Naive thymus-derived CD4-positive, alpha-beta T cell (primary cell): Measurements from ENCODE around the gene FCGR3A. TPM values are rescaled to one million over a fixed set of nuclear protein-coding genes. Genes with fewer than 3 reads are reported as not detected.
A peak's percentile ranks its signal among the peaks of the same experiment; 100 is the strongest.
"Not testable (repeated sequence)": the region's sequence is repeated elsewhere in the genome, so short reads cannot be mapped to it uniquely, and the experiment has no call there.

Source experiments
- ATAC-seq: fragments of 150-1000 bp; cut with Tn5 transposase; 2 replicates; pipeline ENCODE4 v1.10.0; 2021; ENCODE audit warnings: mild to moderate bottlenecking, moderate library complexity
- CTCF ChIA-PET: fragments of 350-600 bp; sonication (Branson Sonifier 250); formaldehyde crosslinking; loops from one replicate; lab custom pipeline; 2021; ENCODE audit warnings: antibody characterized with exemption; lab: Charles Lee
- POLR2A ChIA-PET: fragments of 350-600 bp; sonication (Branson Sonifier 250); formaldehyde crosslinking; loops from one replicate; lab custom pipeline; 2021; ENCODE audit warnings: antibody characterized with exemption, inconsistent platforms; lab: Charles Lee
- DNase-seq, 9 donors: peaks; one replicate each; pipeline versions ENCODE4 v3.0.0 to v3.0.0-alpha.2; 2020 to 2022; ENCODE audit warnings: mixed read lengths in 1 of 9
- H3K27ac ChIP-seq: one replicate; pipeline ENCODE4 v1.7.0; 2013; ENCODE audit warnings: mild to moderate bottlenecking, low read depth, low read length, moderate library complexity
- H3K27me3 ChIP-seq, 2 donors: one replicate each; pipeline ENCODE4 v1.7.0; 2013; ENCODE audit warnings: low read length in 2 of 2, mild to moderate bottlenecking in 2 of 2, moderate library complexity in 2 of 2; ENCODE audit not compliant: control insufficient read depth in 2 of 2, insufficient read depth in 2 of 2
- H3K36me3 ChIP-seq, 3 experiments: 1 replicate in 2 of 3; 2 replicates in 1 of 3; pipeline ENCODE4 v1.7.0; 2013; ENCODE audit warnings: low read length in 3 of 3, mild to moderate bottlenecking in 3 of 3, moderate library complexity in 1 of 3; ENCODE audit not compliant: insufficient read depth in 3 of 3, control insufficient read depth in 2 of 3
- H3K4me1 ChIP-seq, 2 donors: one replicate each; pipeline ENCODE4 v1.7.0; 2013; ENCODE audit warnings: low read length in 2 of 2, mild to moderate bottlenecking in 2 of 2, moderate library complexity in 1 of 2; ENCODE audit not compliant: control insufficient read depth in 2 of 2, insufficient read depth in 2 of 2
- H3K4me3 ChIP-seq: 2 replicates; pipeline ENCODE4 v1.7.0; 2013; ENCODE audit warnings: mild to moderate bottlenecking, low read length
- H3K9me3 ChIP-seq, 3 experiments: 1 replicate in 2 of 3; 2 replicates in 1 of 3; pipeline ENCODE4 v1.7.0; 2013; ENCODE audit warnings: low read length in 3 of 3; ENCODE audit not compliant: control insufficient read depth in 2 of 3
- H3K27ac Mint-ChIP-seq, 9 donors: one replicate each; pipeline ENCODE4 v1.8.0; 2020 to 2022; ENCODE audit warnings: mixed read lengths in 9 of 9, mild to moderate bottlenecking in 8 of 9, moderate library complexity in 5 of 9, inconsistent platforms in 2 of 9
- H3K27me3 Mint-ChIP-seq, 5 donors: one replicate each; pipeline ENCODE4 v1.8.0; 2021 to 2022; ENCODE audit warnings: mixed read lengths in 5 of 5, mild to moderate bottlenecking in 1 of 5
- H3K36me3 Mint-ChIP-seq, 5 donors: one replicate each; pipeline ENCODE4 v1.8.0; 2020 to 2022; ENCODE audit warnings: mixed read lengths in 5 of 5, mild to moderate bottlenecking in 3 of 5, inconsistent platforms in 1 of 5
- H3K4me1 Mint-ChIP-seq, 7 donors: one replicate each; pipeline ENCODE4 v1.8.0; 2020 to 2022; ENCODE audit warnings: mixed read lengths in 7 of 7, mild to moderate bottlenecking in 3 of 7, inconsistent platforms in 1 of 7
- H3K4me3 Mint-ChIP-seq, 10 donors: one replicate each; pipeline ENCODE4 v1.8.0; 2020 to 2022; ENCODE audit warnings: mild to moderate bottlenecking in 10 of 10, mixed read lengths in 10 of 10, moderate library complexity in 6 of 10, inconsistent platforms in 2 of 10
- H3K9me3 Mint-ChIP-seq, 11 donors: one replicate each; pipeline ENCODE4 v1.8.0; 2020 to 2022; ENCODE audit warnings: mixed read lengths in 11 of 11, mild to moderate bottlenecking in 4 of 11, inconsistent platforms in 1 of 11, moderate library complexity in 1 of 11
- intact Hi-C, 2 donors: fragments of 100-400 bp; cut with micrococcal nuclease; formaldehyde crosslinking; loops; one replicate each; pipeline ENCODE4 v1.15.1; 2023
- polyA plus RNA-seq, 2 donors: library from polyadenylated mRNA; unstranded; fragments of 300-500 nt; fragmentation: Illumina TruSeq; gene quantifications; one replicate each; pipeline ENCODE4 v1.2.3, GENCODE V29; 2021
- total RNA-seq, 6 experiments: library from RNA in 5 of 6; stranded (reverse) in 5 of 6; gene quantifications; 1 replicate in 5 of 6; 2 replicates in 1 of 6; pipeline ENCODE4 v1.2.3 and lab custom pipeline; 2021 to 2026

The FCGR3A gene
- total and polyA plus RNA-seq, 7 experiments from 2014 or later = 0.58 to 190 (median 2.2) TPM; not detected in 1

DNA sequence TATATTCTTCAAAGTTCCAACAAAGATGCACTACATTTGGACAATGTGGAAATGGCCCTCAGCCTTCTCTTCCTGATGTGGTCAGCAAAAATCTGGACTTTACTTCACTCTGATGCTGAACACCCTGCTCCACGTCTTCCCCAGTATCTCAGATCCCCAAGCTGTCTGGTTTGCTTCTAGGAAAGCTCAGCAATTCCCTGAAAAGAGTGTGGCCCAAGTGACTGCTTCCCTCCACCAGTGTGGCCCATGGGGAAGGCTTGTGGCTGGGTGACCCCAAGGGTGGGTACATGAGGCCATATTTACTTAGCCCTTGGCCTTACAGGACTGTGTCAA lies 36.2 kb downstream of the FCGR3A start:
- H3K4me3 ChIP-seq, H3K9me3 ChIP-seq, H3K27ac ChIP-seq, H3K36me3 ChIP-seq, ATAC-seq, H3K4me1 Mint-ChIP-seq, H3K27me3 ChIP-seq, H3K36me3 Mint-ChIP-seq, H3K27me3 Mint-ChIP-seq, H3K4me3 Mint-ChIP-seq, H3K9me3 Mint-ChIP-seq, POLR2A ChIA-PET, DNase-seq, CTCF ChIA-PET, H3K4me1 ChIP-seq, H3K27ac Mint-ChIP-seq: not testable (repeated sequence)
- intact Hi-C loops = loop anchor here in 1 of 2 donors (5.0 kb wide), 1 partner anchor 84 kb away; no protein-coding TSS in a partner anchor

DNA sequence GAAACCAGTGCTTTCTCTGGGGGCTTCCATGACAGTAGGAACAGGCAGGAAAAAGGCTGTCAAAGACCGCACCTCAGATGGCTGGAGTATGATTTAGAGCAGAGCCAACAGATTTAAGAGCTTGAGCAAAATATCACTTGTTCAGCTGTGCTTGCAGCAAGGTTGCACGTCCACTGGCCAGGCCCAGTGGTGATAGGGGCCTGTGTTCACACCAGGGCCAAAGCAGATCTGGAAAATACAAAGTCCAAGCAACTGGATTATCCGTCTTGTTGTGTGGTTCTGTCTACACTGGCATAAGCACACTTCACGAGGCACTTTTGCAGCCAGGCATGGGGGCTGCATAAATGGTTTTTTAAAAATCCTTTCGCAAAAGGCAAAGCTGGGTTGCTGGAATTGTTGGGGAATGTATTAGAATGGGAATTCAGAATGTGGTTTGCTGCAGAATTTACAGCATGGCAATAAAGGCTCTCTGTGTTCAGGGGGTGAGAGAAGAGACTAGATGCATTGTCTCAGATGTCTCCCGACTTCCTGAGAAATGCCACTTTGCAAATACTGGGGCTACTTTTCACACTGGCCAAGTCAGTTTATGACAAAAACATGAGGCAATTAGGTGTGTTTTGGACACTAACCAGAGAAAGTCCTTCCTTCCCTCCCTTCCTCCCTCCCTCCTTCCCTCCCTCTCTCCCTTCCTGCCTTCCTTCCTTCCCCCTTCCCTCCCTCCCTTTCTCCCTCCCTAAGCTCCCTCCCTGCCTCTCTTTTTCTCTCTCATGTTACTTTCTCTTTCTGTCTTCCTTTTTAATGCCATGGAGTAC lies 36.8 kb downstream of the FCGR3A start:
- ATAC-seq, DNase-seq, H3K9me3 Mint-ChIP-seq, H3K27ac Mint-ChIP-seq, H3K27ac ChIP-seq, H3K9me3 ChIP-seq, H3K27me3 Mint-ChIP-seq, H3K4me3 Mint-ChIP-seq, H3K4me1 ChIP-seq, POLR2A ChIA-PET, H3K4me1 Mint-ChIP-seq, H3K27me3 ChIP-seq, H3K36me3 ChIP-seq, H3K36me3 Mint-ChIP-seq, H3K4me3 ChIP-seq, CTCF ChIA-PET: not testable (repeated sequence)
- intact Hi-C loops = loop anchor here in 1 of 2 donors (5.0 kb wide), 1 partner anchor 84 kb away; no protein-coding TSS in a partner anchor

DNA sequence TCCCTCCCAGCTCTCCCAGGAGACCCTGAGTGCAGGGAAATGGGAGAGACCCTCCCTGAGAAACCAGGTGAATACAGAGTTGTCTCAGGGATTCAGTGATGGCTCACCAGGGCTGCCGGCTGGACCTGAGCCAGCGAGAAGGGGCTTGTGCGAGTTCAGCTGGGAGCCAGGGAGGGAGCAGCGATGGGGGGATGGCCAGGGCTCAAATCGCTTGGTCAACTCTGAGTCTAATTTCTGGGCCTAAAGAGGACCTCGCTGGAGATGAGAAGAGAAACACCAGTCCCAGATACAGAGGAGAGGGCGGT lies 37.9 kb downstream of the FCGR3A start:
- Histone ChIP-seq H3K36me3 (no peaks in the 10 kb centered on the region), H3K9me3 (no peaks in the 10 kb centered on the region), H3K4me1 (no peaks in the 10 kb centered on the region), H3K27me3 (no peaks in the 10 kb centered on the region), H3K4me3 (no peak overlapping the region), H3K27ac (no peak overlapping the region)
- Mint-ChIP-seq H3K9me3 (no peaks in the 10 kb centered on the region), H3K27me3 (peaks cover 3 to 8% (median 5%) of the 10 kb centered on the region in 5 donors), H3K36me3 (no peaks in the 10 kb centered on the region), H3K4me1 (peaks cover 0 to 4% (median 0%) of the 10 kb centered on the region in 7 donors), H3K27ac (peak overlapping the region in 1 of 9 donors; percentile 35), H3K4me3 (no peak overlapping the region)
- DNase-seq = no peak
- POLR2A ChIA-PET = no interaction called here
- ATAC-seq = no peak
- CTCF ChIA-PET = no interaction called here
- intact Hi-C loops = loop anchor here in 1 of 2 donors (5.0 kb wide), 1 partner anchor 86 kb away; no protein-coding TSS in a partner anchor

DNA sequence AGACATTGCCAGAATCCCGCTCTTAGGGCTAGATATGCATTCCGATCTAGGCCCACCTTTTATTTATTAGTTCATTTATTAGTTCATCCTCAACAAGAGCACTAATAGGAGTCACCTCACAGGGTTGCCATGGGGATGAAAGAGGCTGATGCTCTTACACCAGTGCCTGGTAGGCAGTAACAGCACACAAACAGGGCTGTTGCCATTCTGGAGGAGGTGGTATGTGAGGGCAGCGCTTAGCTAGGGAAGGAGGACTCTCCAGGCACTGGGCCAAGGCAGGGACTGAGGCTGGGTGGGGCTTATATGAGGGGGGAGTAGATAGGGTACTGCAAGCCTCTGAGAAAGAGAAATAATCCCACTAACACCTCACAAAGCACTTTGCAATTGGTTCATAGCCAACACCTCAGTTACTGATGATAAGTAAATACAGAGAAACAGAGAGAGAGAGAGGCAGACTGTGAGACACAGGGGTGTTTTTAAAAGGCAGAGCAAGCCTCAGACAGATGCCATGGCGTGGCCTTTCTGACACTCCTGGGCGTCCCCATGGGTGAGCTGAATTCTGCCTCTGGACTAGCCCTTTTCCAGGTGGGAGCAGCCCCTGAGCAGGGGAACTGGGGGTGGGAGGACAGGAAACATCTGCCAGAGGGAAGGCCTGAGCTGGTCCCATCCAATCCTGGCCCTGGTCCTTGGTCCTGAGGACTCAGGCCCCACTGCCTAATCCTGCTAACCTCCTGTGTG lies 38.4 kb downstream of the FCGR3A start:
- H3K4me3 ChIP-seq = no peak overlapping the region
- no peak overlapping the region for H3K27ac Mint-ChIP-seq
- no peaks in the 10 kb centered on the region for H3K4me1 ChIP-seq
- peaks cover 0 to 8% (median 3%) of the 10 kb centered on the region in 7 donors for H3K4me1 Mint-ChIP-seq
- no peak for DNase-seq
- ChIA-PET CTCF (no interaction called here), POLR2A (no interaction called here)
- ATAC-seq = no peak
- intact Hi-C loops = loop anchor here in 1 of 2 donors (5.0 kb wide), 1 partner anchor 86 kb away; no protein-coding TSS in a partner anchor
- no peak overlapping the region for H3K4me3 Mint-ChIP-seq
- no peaks in the 10 kb centered on the region for H3K36me3 ChIP-seq
- H3K27me3 ChIP-seq = no peaks in the 10 kb centered on the region
- H3K27ac ChIP-seq = no peak overlapping the region
- H3K27me3 Mint-ChIP-seq = peaks cover 8 to 13% (median 10%) of the 10 kb centered on the region in 5 donors
- no peaks in the 10 kb centered on the region for H3K36me3 Mint-ChIP-seq
- no peaks in the 10 kb centered on the region for H3K9me3 Mint-ChIP-seq
- H3K9me3 ChIP-seq = no peaks in the 10 kb centered on the region

DNA sequence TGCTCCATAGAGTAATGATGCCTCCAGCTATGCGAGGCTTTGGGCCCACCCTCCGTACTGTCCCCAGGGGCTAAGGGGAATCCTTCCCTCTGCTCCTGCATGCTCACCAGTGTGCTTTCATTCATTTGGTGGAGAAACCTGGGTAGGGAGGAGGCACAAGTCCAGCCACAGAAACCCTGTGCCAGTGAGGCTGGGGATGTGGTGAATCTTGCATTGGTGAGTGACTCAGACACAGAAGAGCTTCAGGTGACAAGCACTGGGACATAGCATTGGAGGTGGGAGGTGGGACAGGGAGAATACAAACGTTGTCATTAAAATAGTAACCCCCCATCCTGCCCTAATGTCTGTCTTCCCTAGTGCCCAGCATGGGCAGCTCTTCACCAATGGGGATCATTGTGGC lies 39.1 kb downstream of the FCGR3A start:
- ChIA-PET POLR2A (no interaction called here), CTCF (no interaction called here)
- no peak for DNase-seq
- no peaks in the 10 kb centered on the region for H3K9me3 Mint-ChIP-seq
- peaks cover 0 to 13% (median 3%) of the 10 kb centered on the region in 7 donors for H3K4me1 Mint-ChIP-seq
- Histone ChIP-seq H3K4me1 (no peaks in the 10 kb centered on the region), H3K27me3 (no peaks in the 10 kb centered on the region), H3K4me3 (no peak overlapping the region), H3K36me3 (no peaks in the 10 kb centered on the region), H3K9me3 (no peaks in the 10 kb centered on the region), H3K27ac (no peak overlapping the region)
- H3K27ac Mint-ChIP-seq = no peak overlapping the region
- H3K4me3 Mint-ChIP-seq = no peak overlapping the region
- no peaks in the 10 kb centered on the region for H3K36me3 Mint-ChIP-seq
- peaks cover 11 to 14% (median 13%) of the 10 kb centered on the region in 5 donors for H3K27me3 Mint-ChIP-seq
- intact Hi-C loops = loop anchor here in 1 of 2 donors (5.0 kb wide), 1 partner anchor 87 kb away; no protein-coding TSS in a partner anchor
- ATAC-seq = no peak

DNA sequence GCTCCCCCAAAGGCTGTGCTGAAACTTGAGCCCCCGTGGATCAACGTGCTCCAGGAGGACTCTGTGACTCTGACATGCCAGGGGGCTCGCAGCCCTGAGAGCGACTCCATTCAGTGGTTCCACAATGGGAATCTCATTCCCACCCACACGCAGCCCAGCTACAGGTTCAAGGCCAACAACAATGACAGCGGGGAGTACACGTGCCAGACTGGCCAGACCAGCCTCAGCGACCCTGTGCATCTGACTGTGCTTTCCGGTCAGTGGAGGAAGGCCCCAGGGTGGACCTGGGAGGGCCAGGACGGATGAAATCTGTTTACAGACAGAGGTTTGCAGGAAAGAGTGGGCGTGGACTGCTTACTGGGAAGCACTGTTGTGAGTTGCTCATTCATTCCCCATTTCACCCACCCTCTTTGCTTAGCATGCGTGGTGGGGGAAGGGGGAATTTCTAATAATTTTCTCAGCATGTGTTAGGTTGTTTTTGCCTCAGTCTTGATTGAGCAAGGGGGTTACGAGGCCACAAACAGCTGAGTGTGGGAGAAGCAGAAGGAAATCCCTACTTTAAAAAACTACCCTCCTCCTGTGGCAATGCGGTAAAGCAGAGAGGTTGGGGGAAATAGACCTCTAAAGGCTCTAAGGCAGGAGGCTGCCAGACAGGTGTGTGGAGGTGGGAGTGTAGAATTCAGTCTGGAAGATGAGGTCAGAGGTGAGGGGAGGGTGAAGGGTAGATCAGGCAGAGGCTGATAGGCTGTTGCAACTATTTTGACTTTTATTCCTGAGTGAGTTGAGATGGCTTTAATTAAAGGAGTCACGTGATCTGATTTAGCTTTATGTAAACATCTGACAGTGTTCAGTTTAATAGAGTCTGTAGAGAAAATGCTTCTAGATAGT lies 43.0 kb downstream of the FCGR3A start:
- Mint-ChIP-seq H3K27me3 (peaks cover 18 to 27% (median 21%) of the 10 kb centered on the region in 5 donors), H3K9me3 (no peaks in the 10 kb centered on the region), H3K27ac (no peak overlapping the region), H3K4me3 (no peak overlapping the region), H3K4me1 (peaks cover 0 to 13% (median 3%) of the 10 kb centered on the region in 7 donors), H3K36me3 (no peaks in the 10 kb centered on the region)
- Histone ChIP-seq H3K4me3 (no peak overlapping the region), H3K27me3 (no peaks in the 10 kb centered on the region), H3K36me3 (no peaks in the 10 kb centered on the region), H3K27ac (no peak overlapping the region), H3K9me3 (no peaks in the 10 kb centered on the region), H3K4me1 (no peaks in the 10 kb centered on the region)
- CTCF ChIA-PET = no interaction called here
- POLR2A ChIA-PET = no interaction called here
- intact Hi-C loops = no loop called here
- DNase-seq (no peak), ATAC-seq (peak; percentile 68)
